Measurements from ENCODE around the gene AFMID.

GRCh38 chr17:78186692-78187595, at the start of gene AFMID, which contains the start of gene TK1:
- TF ChIP-seq POLR2A (IDR thresholded peaks at IDR 0.05) = peak in 3 of 4 donors; percentile 27 to 83 (median 72)
- TF ChIP-seq CTCF (IDR thresholded peaks at IDR 0.05) = peak; percentile 72 to 98 (median 94)
- TF ChIP-seq EP300 (IDR thresholded peaks at IDR 0.05) = no peak

Data from upper lobe of left lung (tissue), 4 donors.